ENCODE measurements around the gene DNAJC1. TPM values are rescaled to one million over a fixed set of nuclear protein-coding genes. Genes with fewer than 3 reads are reported as not detected.

DNAJC1 gene, protein sequence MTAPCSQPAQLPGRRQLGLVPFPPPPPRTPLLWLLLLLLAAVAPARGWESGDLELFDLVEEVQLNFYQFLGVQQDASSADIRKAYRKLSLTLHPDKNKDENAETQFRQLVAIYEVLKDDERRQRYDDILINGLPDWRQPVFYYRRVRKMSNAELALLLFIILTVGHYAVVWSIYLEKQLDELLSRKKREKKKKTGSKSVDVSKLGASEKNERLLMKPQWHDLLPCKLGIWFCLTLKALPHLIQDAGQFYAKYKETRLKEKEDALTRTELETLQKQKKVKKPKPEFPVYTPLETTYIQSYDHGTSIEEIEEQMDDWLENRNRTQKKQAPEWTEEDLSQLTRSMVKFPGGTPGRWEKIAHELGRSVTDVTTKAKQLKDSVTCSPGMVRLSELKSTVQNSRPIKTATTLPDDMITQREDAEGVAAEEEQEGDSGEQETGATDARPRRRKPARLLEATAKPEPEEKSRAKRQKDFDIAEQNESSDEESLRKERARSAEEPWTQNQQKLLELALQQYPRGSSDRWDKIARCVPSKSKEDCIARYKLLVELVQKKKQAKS
- polyA plus RNA-seq (2011; rRNA removed), result 29.8 and 34.2 TPM in 2 replicates
- polyA plus RNA-seq (2012; cell fraction: cytosol; rRNA removed), result 13.5 and 13.8 TPM in 2 replicates
- polyA plus RNA-seq (2012; cell fraction: nucleus; rRNA removed), result 22.1 and 22.4 TPM in 2 replicates
- polyA plus RNA-seq (2017; fragmentation: RNase III; extraction: RNeasy Plus Mini Kit Qiagen cat#74134 plus additional on column Dnase treatment), result 17.6 to 19.3 TPM (median 19.2 TPM) in 3 replicates
- 20.9 and 28.3 TPM in 2 replicates for polyA minus RNA-seq (2011; rRNA and poly(A)+ RNA removed)

DNA sequence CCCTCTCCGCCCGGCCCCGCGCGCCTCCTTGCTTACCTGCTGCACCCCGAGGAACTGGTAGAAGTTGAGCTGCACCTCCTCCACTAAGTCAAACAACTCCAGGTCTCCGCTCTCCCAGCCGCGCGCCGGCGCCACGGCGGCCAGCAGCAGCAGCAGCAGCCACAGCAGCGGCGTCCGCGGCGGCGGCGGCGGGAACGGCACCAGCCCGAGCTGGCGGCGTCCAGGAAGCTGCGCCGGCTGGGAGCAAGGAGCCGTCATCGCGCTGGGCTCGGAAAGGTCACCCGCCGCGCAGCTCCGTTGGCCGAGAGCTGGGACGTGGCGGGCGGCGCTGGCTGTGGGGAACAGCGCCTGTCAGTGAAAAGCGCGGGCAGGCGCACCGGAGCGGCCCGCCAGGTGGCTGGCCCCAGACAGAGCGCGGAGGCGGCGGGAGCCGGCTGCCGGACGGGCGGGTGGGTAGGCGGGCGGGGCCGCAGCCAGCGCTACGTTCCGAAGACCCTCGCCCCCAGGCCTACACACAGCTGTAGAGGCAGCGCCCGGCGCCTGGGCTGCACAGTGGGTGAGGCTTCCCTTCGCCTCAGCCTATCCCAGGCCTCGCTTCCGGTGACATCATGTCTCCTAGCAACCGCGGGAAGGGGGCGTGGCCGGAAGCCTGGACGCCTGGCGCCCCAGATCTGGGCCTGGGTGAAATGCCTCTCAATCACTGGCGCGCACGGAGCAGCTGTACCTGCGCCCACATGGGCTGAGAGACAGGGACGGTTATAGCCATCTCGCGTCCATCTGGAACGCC, at the start of gene DNAJC1:
Gene DNAJC1, minus strand, starts transcription at position 554 of the 787 bp plus-strand sequence. Its CDS starts 296 bp downstream, at position 258.
- Histone ChIP-seq H3K4me2 (peak within 1 kb of the TSS; percentile 83), H3K4me1 (peaks cover 11% of the 10 kb centered on the region; the same call in 1 of the 3 replicates), H3K4me3 (peak within 1 kb of the TSS; percentile 76), H3K27ac (peak within 1 kb of the TSS; percentile 77 to 91), H3K9me3 (no peaks in the 10 kb centered on the region; the same call in 2 of the 3 replicates)
- ChIA-PET CTCF (interaction anchor here (0.7 to 4.0 kb wide), 7 partner anchors 8 to 986 kb away, joined by 3 to 11 read pairs (median 3); no protein-coding TSS in a partner anchor), POLR2A (interaction anchor here (0.8 to 2.6 kb wide), 6 partner anchors 10 to 507 kb away, joined by 3 to 19 read pairs (median 7); partner anchors contain the start of gene COMMD3)
- DNase-seq (ENCODE audit: low read depth in 1 of 2, low spot score in 1 of 2) (peak; percentile 91 to 96), ATAC-seq (peak; percentile 95 to 99), FAIRE-seq (peak; percentile 76)
- WGBS (ENCODE audit: missing lambda C conversion rate), result 0% methylated on average over 7 of the region's 83 CpGs
- no peak for TF ChIP-seq RCOR1 (IDR thresholded peaks at IDR 0.05; ENCODE audit: low read depth, low read length)
- TF ChIP-seq HOXB5 (CRISPR knock-in tag; IDR thresholded peaks at IDR 0.05), result peak; percentile 55; the same call in 1 of the 2 replicates
- TF ChIP-seq ESRRA (IDR thresholded peaks at IDR 0.05; ENCODE audit: borderline replicate concordance, low read length), result no peak
- TF ChIP-seq MYC (IDR thresholded peaks at IDR 0.05; ENCODE audit: borderline replicate concordance, low read length), result 0 out of 2 replicates have a peak, but pooled peaks have one; percentile 28
- TF ChIP-seq PHF8 (IDR thresholded peaks at IDR 0.05; ENCODE audit: borderline replicate concordance, low read depth), result peak; percentile 33; the same call in 1 of the 2 replicates
- TF ChIP-seq, protein P1, sequence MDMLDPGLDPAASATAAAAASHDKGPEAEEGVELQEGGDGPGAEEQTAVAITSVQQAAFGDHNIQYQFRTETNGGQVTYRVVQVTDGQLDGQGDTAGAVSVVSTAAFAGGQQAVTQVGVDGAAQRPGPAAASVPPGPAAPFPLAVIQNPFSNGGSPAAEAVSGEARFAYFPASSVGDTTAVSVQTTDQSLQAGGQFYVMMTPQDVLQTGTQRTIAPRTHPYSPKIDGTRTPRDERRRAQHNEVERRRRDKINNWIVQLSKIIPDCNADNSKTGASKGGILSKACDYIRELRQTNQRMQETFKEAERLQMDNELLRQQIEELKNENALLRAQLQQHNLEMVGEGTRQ (IDR thresholded peaks at IDR 0.05), result peak; percentile 65
- TF ChIP-seq RFX5 (IDR thresholded peaks at IDR 0.05), result peak; percentile 96
- TF ChIP-seq, protein P2, sequence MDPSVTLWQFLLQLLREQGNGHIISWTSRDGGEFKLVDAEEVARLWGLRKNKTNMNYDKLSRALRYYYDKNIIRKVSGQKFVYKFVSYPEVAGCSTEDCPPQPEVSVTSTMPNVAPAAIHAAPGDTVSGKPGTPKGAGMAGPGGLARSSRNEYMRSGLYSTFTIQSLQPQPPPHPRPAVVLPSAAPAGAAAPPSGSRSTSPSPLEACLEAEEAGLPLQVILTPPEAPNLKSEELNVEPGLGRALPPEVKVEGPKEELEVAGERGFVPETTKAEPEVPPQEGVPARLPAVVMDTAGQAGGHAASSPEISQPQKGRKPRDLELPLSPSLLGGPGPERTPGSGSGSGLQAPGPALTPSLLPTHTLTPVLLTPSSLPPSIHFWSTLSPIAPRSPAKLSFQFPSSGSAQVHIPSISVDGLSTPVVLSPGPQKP (IDR thresholded peaks at IDR 0.05; ENCODE audit: low read depth, low read length), result no peak
- no peak for TF ChIP-seq RNF2 (IDR thresholded peaks at IDR 0.05; ENCODE audit: borderline replicate concordance, low read depth)
- no peak for TF ChIP-seq FOXS1 (CRISPR knock-in tag; IDR thresholded peaks at IDR 0.05)
- no peak for TF ChIP-seq HOXB13 (CRISPR knock-in tag; IDR thresholded peaks at IDR 0.05; ENCODE audit: low read depth)
- TF ChIP-seq EHF (CRISPR knock-in tag; IDR thresholded peaks at IDR 0.05), result no peak
- TF ChIP-seq HEYL (CRISPR knock-in tag; IDR thresholded peaks at IDR 0.05), result no peak
- TF ChIP-seq, protein P3, sequence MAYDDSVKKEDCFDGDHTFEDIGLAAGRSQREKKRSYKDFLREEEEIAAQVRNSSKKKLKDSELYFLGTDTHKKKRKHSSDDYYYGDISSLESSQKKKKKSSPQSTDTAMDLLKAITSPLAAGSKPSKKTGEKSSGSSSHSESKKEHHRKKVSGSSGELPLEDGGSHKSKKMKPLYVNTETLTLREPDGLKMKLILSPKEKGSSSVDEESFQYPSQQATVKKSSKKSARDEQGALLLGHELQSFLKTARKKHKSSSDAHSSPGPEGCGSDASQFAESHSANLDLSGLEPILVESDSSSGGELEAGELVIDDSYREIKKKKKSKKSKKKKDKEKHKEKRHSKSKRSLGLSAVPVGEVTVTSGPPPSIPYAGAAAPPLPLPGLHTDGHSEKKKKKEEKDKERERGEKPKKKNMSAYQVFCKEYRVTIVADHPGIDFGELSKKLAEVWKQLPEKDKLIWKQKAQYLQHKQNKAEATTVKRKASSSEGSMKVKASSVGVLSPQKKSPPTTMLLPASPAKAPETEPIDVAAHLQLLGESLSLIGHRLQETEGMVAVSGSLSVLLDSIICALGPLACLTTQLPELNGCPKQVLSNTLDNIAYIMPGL (CRISPR knock-in tag; IDR thresholded peaks at IDR 0.05; ENCODE audit: borderline replicate concordance), result 0 out of 2 replicates have a peak, but pooled peaks have one; percentile 61
- TF ChIP-seq FOSB (CRISPR knock-in tag; IDR thresholded peaks at IDR 0.05), result no peak
- no peak; the same call in 2 of the 3 replicates for TF ChIP-seq SMC3 (IDR thresholded peaks at IDR 0.05)
- TF ChIP-seq CHD2 (IDR thresholded peaks at IDR 0.05; ENCODE audit: low read length, partially characterized antibody), result no peak
- no peak for TF ChIP-seq MAZ (IDR thresholded peaks at IDR 0.05; ENCODE audit: borderline replicate concordance, low read depth, low read length)
- no peak for TF ChIP-seq NPAS2 (CRISPR knock-in tag; IDR thresholded peaks at IDR 0.05; ENCODE audit: borderline replicate concordance)
- TF ChIP-seq RAD21 (conservative IDR thresholded peaks at IDR 0.05 in 1 of 2, IDR thresholded peaks at IDR 0.05 in 1 of 2), result no peak; a peak in 1 of 5 replicates
- no peak for TF ChIP-seq CHD4 (IDR thresholded peaks at IDR 0.05; ENCODE audit: borderline replicate concordance)
- TF ChIP-seq KDM5A (IDR thresholded peaks at IDR 0.05), result no peak
- TF ChIP-seq, protein P4, sequence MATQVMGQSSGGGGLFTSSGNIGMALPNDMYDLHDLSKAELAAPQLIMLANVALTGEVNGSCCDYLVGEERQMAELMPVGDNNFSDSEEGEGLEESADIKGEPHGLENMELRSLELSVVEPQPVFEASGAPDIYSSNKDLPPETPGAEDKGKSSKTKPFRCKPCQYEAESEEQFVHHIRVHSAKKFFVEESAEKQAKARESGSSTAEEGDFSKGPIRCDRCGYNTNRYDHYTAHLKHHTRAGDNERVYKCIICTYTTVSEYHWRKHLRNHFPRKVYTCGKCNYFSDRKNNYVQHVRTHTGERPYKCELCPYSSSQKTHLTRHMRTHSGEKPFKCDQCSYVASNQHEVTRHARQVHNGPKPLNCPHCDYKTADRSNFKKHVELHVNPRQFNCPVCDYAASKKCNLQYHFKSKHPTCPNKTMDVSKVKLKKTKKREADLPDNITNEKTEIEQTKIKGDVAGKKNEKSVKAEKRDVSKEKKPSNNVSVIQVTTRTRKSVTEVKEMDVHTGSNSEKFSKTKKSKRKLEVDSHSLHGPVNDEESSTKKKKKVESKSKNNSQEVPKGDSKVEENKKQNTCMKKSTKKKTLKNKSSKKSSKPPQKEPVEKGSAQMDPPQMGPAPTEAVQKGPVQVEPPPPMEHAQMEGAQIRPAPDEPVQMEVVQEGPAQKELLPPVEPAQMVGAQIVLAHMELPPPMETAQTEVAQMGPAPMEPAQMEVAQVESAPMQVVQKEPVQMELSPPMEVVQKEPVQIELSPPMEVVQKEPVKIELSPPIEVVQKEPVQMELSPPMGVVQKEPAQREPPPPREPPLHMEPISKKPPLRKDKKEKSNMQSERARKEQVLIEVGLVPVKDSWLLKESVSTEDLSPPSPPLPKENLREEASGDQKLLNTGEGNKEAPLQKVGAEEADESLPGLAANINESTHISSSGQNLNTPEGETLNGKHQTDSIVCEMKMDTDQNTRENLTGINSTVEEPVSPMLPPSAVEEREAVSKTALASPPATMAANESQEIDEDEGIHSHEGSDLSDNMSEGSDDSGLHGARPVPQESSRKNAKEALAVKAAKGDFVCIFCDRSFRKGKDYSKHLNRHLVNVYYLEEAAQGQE (IDR thresholded peaks at IDR 0.05), result no peak
- TF ChIP-seq RARB (CRISPR knock-in tag; IDR thresholded peaks at IDR 0.05), result no peak
- no peak for TF ChIP-seq BHLHE40 (IDR thresholded peaks at IDR 0.05; ENCODE audit: low read depth, low read length)
- TF ChIP-seq NFE2L2 (conservative IDR thresholded peaks at IDR 0.05; ENCODE audit: low read length), result no peak
